ENCODE measurements around the gene CCDC92B. TPM values are rescaled to one million over a fixed set of nuclear protein-coding genes. Genes with fewer than 3 reads are reported as not detected.

Gene CCDC92B
- total RNA-seq, 4 donors from 2014 or later = 0.25 TPM; not detected in 3

GRCh38 chr17:2705263-2705662 lies 44.2 kb downstream of the CCDC92B start:
- Histone ChIP-seq H3K4me3 (replicated peaks in 1 of 3) (no peak overlapping the region), H3K27me3 (no peaks in the 10 kb centered on the region), H3K36me3 (peaks cover 30% of the 10 kb centered on the region in 2 donors), H3K4me1 (peaks cover 27 to 29% of the 10 kb centered on the region in 2 donors), H3K27ac (no peak overlapping the region), H3K9me3 (no peaks in the 10 kb centered on the region)
- DNase-seq = no peak
- intact Hi-C loops (cut with DNase I) = loop anchor here (10.0 kb wide), 1 partner anchor 280 kb away; no protein-coding TSS in a partner anchor
- WGBS, 2 donors = 87 to 88% methylated on average over 6 to 7 of the region's 7 CpGs
- TF ChIP-seq POLR2A (IDR thresholded peaks at IDR 0.05) (no peak), CTCF (IDR thresholded peaks at IDR 0.05) (no peak)

GRCh38 chr17:2704890-2705248 lies 44.6 kb downstream of the CCDC92B start:
- Histone ChIP-seq H3K27me3 (no peaks in the 10 kb centered on the region), H3K4me3 (replicated peaks in 1 of 3) (no peak overlapping the region), H3K9me3 (no peaks in the 10 kb centered on the region), H3K36me3 (peaks cover 33 to 34% of the 10 kb centered on the region in 2 donors), H3K27ac (no peak overlapping the region), H3K4me1 (peaks cover 23 to 25% of the 10 kb centered on the region in 2 donors)
- no peak for DNase-seq
- intact Hi-C loops (cut with DNase I) = loop anchor here (10.0 kb wide), 1 partner anchor 280 kb away; no protein-coding TSS in a partner anchor
- 70 to 75% methylated on average over 4 of the region's 4 CpGs for WGBS, 2 donors
- TF ChIP-seq POLR2A (IDR thresholded peaks at IDR 0.05) (no peak), CTCF (IDR thresholded peaks at IDR 0.05) (no peak)

- intact Hi-C loops (cut with DNase I) = loop anchor here (10.0 kb wide), 1 partner anchor 279 kb away; no protein-coding TSS in a partner anchor
- no peak for DNase-seq
- Histone ChIP-seq H3K36me3 (peaks cover 33 to 36% of the 10 kb centered on the region in 2 donors), H3K4me3 (replicated peaks in 1 of 3) (no peak overlapping the region), H3K27ac (no peak overlapping the region), H3K27me3 (no peaks in the 10 kb centered on the region), H3K9me3 (no peaks in the 10 kb centered on the region), H3K4me1 (peaks cover 17 to 19% of the 10 kb centered on the region in 2 donors)
- 87 to 90% methylated on average over 29 to 30 of the region's 38 CpGs for WGBS, 2 donors
- TF ChIP-seq POLR2A (IDR thresholded peaks at IDR 0.05) (no peak), CTCF (IDR thresholded peaks at IDR 0.05) (no peak)
Observed at GRCh38 chr17:2704031-2704889, 45.2 kb downstream of the CCDC92B start.

- Histone ChIP-seq H3K27me3 (no peaks in the 10 kb centered on the region), H3K4me1 (peaks cover 10 to 12% of the 10 kb centered on the region in 2 donors), H3K9me3 (no peaks in the 10 kb centered on the region), H3K27ac (no peak overlapping the region), H3K36me3 (peaks cover 33 to 36% of the 10 kb centered on the region in 2 donors), H3K4me3 (replicated peaks in 1 of 3) (no peak overlapping the region)
- 92 to 93% methylated on average over 4 to 16 of the region's 16 CpGs for WGBS, 2 donors
- intact Hi-C loops (cut with DNase I) = loop anchor here (10.0 kb wide), 1 partner anchor 279 kb away; no protein-coding TSS in a partner anchor
- DNase-seq = no peak
- no peak for TF ChIP-seq POLR2A (IDR thresholded peaks at IDR 0.05)
- TF ChIP-seq CTCF (IDR thresholded peaks at IDR 0.05) = no peak
Observed at GRCh38 chr17:2703606-2704005, 45.8 kb downstream of the CCDC92B start.

DNA sequence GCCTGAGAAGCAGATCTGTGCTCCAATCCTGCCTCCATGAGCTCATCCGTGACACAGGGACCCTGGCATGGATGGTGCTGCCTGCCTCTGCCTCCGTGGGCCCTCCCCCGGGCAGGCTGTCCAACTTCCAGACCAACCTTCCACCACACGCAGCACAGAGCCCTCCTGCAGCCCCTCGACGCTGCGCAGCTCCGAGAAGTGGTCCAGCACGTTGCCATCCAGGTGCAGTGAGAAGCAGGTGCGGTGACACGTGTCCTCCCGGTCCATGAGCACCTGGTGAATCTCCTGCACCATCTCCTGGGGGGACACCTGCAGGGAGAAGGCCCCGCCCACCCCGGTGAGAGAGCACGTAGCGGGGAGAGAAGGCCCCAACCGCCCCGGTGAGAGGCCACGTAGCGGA lies 46.3 kb downstream of the CCDC92B start:
- WGBS, 2 donors = 90 to 95% methylated on average over 8 to 20 of the region's 20 CpGs
- intact Hi-C loops (cut with DNase I) = loop anchor here (10.0 kb wide), 1 partner anchor 278 kb away; no protein-coding TSS in a partner anchor
- Histone ChIP-seq H3K4me3 (replicated peaks in 1 of 3) (no peak overlapping the region), H3K36me3 (peaks cover 37 to 40% of the 10 kb centered on the region in 2 donors), H3K9me3 (no peaks in the 10 kb centered on the region), H3K27me3 (no peaks in the 10 kb centered on the region), H3K4me1 (peaks cover 7 to 8% of the 10 kb centered on the region in 2 donors), H3K27ac (no peak overlapping the region)
- peak in 1 of 2 donors; percentile 1 for DNase-seq
- no peak for TF ChIP-seq CTCF (IDR thresholded peaks at IDR 0.05)
- TF ChIP-seq POLR2A (IDR thresholded peaks at IDR 0.05) = no peak

Measured in thyroid gland (tissue), 4 donors.